GM12864 (cell line): ENCODE measurements around the gene VPS13D.

ENCODE experiments used
- DNase-seq: peaks from one replicate; pipeline ENCODE4 v3.0.0-alpha.2; 2011; ENCODE audit warnings: low read depth
- H3K4me3 ChIP-seq: 2 replicates; pipeline ENCODE4 v1.5.1; 2011; ENCODE audit warnings: mild to moderate bottlenecking, low read depth, low read length, control low read depth
- TF ChIP-seq, protein P1 (sequence below): IDR thresholded peaks from 2 replicates; pipeline ENCODE4 v1.5.1; 2011; ENCODE audit warnings: low read depth, mild to moderate bottlenecking, moderate library complexity, low read length, control low read depth, inconsistent platforms; ENCODE audit errors: missing control alignments

The VPS13D gene

GRCh38 chr1:12507631-12508030 is 277.8 kb downstream of the VPS13D start:
- no peak for DNase-seq
- TF ChIP-seq, protein P1, sequence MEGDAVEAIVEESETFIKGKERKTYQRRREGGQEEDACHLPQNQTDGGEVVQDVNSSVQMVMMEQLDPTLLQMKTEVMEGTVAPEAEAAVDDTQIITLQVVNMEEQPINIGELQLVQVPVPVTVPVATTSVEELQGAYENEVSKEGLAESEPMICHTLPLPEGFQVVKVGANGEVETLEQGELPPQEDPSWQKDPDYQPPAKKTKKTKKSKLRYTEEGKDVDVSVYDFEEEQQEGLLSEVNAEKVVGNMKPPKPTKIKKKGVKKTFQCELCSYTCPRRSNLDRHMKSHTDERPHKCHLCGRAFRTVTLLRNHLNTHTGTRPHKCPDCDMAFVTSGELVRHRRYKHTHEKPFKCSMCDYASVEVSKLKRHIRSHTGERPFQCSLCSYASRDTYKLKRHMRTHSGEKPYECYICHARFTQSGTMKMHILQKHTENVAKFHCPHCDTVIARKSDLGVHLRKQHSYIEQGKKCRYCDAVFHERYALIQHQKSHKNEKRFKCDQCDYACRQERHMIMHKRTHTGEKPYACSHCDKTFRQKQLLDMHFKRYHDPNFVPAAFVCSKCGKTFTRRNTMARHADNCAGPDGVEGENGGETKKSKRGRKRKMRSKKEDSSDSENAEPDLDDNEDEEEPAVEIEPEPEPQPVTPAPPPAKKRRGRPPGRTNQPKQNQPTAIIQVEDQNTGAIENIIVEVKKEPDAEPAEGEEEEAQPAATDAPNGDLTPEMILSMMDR = no peak
- H3K4me3 ChIP-seq = no peak overlapping the region

DNA sequence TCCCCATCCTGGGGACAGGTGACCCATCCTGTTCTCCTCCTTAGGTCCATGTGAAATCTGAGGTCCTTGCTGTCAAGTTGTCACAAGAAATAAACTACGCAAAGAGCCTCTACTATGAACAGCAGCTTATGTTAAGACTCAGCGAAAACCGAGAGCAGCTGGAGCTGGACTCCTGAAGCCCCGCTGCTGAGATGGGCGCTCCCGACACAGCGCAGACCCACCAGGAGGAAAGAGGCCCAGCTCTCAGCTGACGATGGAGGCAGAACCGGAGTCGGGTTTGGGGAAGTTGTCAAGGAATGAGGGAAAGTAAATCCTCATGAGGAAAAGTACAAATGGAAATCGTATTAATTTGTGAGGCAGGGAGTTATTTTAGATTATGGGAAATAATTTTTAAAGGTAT is 279.0 kb downstream of the VPS13D start:
- TF ChIP-seq, protein P1 = no peak
- no peak for DNase-seq
- H3K4me3 ChIP-seq = no peak overlapping the region

GRCh38 chr1:12511128-12511484 is 281.3 kb downstream of the VPS13D start:
- H3K4me3 ChIP-seq = no peak overlapping the region
- DNase-seq = no peak
- TF ChIP-seq, protein P1 = no peak

- H3K4me3 ChIP-seq = no peak overlapping the region
- DNase-seq = no peak
- TF ChIP-seq, protein P1 = no peak
Measured at GRCh38 chr1:12511516-12512468, 282.0 kb downstream of the VPS13D start.

GRCh38 chr1:12513181-12513580 is 283.4 kb downstream of the VPS13D start:
- no peak overlapping the region for H3K4me3 ChIP-seq
- TF ChIP-seq, protein P1 = no peak
- no peak for DNase-seq

DNA sequence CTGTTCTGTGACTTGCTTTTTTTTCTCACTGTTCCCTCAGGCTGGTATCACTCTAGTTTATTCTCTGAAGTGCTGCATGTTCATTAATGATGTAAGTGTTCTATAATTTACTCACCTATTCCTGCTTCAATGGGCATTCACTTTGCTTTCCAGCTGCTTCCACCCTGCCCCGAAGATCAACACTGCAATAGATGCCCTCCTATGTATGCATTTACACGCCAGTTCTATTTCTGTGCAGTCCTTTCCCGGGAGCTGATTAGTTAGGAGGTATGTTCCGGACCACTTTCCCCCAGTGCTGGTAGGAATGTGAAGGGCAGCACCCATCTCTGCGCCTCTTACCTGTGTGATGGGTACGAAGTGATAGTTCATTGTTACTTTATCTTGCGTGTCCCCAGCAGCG is 284.8 kb downstream of the VPS13D start:
- TF ChIP-seq, protein P1 = no peak
- DNase-seq = no peak
- H3K4me3 ChIP-seq = no peak overlapping the region

- no peak overlapping the region for H3K4me3 ChIP-seq
- DNase-seq = no peak
- TF ChIP-seq, protein P1 = no peak
Measured at GRCh38 chr1:12515234-12515633, 285.4 kb downstream of the VPS13D start.
